ENCODE measurements around the gene BCKDHB.
"Not testable (repeated sequence)": the region's sequence is repeated elsewhere in the genome, so short reads cannot be mapped to it uniquely, and the experiment has no call there.

Gene BCKDHB

DNA sequence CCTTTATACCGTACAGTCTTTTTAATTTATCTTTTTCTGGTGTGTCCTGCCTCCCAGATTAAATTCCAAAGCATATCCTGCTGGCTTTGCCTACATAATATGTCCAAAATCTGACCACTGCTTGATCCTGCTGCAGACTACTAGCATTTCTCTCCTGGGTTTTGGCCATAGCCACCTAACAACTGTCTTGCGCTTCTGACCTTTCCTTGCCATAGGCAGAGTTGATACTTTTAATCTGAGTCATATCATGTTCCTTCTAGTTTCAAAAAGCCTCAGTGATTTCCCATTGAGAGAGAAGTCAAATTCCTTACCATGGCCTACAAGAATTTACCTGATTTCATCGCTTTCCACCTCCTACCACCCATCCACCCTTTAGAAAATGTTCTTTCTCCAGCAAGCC, 104.8 kb downstream of the BCKDHB start:
- no peak for DNase-seq

DNA sequence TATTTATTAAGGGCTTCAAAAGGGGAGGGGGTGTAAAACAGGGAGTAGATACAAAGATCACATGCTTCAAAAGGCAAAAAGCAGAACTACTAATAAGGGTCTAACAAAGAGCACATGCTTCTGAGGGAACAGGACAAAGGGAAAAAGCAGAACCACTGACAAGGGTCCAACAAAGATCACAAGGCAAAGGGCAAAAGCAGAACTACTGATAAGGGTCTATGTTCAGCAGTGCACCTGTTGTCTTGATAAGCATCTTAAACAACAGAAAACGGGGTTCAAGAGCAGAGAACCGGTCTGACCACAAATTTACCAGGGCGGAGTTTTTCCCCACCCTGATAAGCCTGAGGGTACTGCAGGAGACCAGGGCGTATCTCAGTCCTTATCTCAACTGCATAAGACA, 105.4 kb downstream of the BCKDHB start:
- not testable (repeated sequence) for DNase-seq

DNA sequence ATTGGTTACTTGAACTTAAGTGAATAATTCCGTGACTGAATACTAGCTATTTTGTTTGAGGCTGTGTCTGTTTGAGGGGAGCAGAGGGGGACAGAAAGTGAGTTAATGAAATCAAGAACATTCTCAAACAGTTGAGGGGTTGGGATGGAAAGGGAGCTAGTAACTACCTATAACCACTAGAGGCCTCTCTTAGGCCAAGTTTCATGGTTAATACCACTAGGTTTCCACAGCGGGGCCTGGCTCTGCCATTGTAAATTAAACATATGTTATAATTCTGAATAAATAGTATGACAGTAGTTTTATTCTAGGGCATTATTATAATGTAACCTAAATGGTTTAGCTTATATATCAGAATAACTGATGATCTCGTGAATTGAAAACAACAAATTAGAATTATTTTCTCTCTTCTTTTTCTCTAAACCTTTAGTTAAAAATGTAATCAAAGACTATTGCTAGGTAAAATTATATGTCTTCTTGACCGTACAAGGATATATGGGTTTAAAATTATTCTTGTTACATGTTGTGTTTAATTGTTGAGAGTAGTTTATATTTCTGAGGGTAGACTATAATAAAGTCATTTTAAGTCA, 108.1 kb downstream of the BCKDHB start:
- DNase-seq: peak; percentile 30

- no peak for DNase-seq
Measured at GRCh38 chr6:80215063-80215462, 108.6 kb downstream of the BCKDHB start.

DNA sequence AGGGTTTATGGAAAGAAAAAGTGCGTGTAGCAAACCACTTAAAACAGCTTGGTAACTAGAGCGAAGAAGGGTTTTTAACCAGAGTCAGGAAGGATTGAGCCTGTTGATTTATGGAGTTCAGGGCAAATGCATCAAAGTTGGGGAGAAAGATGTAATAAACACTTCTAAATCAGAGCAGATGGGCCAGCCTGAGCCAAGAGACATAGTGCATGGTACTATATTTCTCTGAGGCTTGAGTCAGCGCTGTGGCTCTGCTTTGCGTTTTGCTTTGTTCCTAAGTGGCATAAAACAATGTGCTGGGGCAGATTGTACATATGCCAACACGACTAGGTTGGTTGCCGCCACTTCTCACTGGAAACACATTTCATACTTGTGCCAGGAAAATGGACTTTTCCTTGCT, 111.3 kb downstream of the BCKDHB start:
- DNase-seq: no peak

GRCh38 chr6:80223743-80224212, 117.3 kb downstream of the BCKDHB start:
- DNase-seq: no peak

DNA sequence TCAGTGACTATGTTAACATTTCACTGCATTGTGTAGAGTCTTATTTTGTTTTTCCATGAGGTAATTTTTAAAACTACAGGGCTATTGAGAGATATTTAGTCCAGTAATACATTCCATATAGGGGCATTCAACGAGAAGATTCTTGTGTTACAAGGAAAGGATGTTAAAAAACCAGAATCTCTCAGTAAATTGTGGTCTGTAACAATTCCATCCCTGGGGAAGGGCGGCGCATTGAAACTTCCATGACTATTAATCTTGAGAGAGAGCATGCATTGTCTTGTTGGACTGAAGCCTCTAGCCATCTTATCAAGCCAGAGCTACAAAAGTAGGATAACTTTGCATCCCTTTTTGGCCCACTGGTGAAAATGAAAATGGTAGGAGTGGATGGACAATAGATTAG, 119.7 kb downstream of the BCKDHB start:
- DNase-seq: no peak

DNA sequence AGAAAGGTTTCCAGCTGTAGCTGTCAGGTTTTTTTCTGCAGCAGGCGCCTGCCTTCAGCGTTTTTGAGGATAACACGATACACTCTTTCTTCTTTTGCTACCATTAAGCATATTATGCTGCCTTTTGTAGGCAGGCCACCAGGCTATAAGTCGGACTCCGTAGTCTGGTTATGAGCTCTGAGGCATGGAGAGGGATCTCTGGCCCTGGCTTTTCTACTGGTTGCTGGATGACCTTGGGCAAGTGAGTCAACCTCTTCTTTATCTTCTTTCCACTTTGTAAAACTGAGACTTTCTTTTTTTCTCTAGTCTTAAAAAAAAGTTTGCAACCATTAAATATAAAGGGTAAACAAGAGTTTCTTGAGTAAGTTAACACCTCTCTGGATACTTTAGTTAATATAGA, 120.2 kb downstream of the BCKDHB start:
- DNase-seq: no peak

DNA sequence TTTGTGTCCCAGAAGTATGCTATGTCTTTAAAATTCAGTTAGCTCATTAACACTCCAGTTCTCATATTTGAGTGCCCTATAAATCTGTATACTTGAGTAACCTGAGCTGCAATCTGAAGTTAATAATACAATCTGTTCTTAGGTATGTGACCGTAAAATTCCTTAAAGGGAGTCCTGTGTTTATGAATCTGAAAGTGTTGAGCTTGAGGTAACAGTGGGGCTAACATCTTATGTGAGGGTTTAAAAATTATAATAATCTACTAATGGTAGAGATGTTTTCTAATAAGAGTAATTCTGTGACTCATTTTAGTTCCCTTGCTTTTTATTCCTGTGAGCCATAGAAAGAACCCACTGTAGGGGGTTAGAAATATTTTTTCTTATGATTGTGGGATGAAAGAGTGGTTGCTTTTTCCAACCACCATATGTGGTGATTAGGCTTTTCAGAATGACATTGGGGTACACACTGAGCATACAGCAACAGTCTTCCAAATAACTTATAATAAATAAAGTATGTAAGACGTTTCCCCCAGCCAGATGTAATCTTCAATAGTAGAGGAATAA, 121.2 kb downstream of the BCKDHB start:
- DNase-seq: no peak

- no peak for DNase-seq
Measured at GRCh38 chr6:80233262-80233661, 126.8 kb downstream of the BCKDHB start.

GRCh38 chr6:80233958-80234357, 127.5 kb downstream of the BCKDHB start:
- DNase-seq: no peak

- no peak for DNase-seq
Measured at GRCh38 chr6:80234401-80234800, 127.9 kb downstream of the BCKDHB start.

GRCh38 chr6:80234908-80235307, 128.4 kb downstream of the BCKDHB start:
- DNase-seq: no peak

- no peak for DNase-seq
Measured at GRCh38 chr6:80235647-80236046, 129.2 kb downstream of the BCKDHB start.

DNA sequence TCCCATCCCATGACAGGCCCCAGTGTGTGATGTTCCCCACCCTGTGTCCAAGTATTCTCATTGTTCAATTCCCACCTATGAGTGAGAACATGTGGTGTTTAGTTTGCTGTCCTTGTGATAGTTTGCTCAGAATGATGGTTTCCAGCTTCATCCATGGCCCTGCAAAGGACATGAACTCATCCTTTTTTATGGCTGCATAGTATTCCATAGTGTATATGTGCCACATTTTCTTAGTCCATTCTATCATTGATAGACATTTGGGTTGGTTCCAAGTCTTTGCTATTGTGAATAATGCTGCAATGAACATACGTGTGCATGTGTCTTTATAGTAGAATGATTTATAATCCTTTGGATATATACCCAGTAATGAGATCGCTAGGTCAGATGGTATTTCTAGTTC, 132.3 kb downstream of the BCKDHB start:
- not testable (repeated sequence) for DNase-seq

- no peak for DNase-seq
Measured at GRCh38 chr6:80245043-80245442, 138.6 kb downstream of the BCKDHB start.

GRCh38 chr6:80249897-80250296, 143.4 kb downstream of the BCKDHB start:
- DNase-seq: no peak

DNA sequence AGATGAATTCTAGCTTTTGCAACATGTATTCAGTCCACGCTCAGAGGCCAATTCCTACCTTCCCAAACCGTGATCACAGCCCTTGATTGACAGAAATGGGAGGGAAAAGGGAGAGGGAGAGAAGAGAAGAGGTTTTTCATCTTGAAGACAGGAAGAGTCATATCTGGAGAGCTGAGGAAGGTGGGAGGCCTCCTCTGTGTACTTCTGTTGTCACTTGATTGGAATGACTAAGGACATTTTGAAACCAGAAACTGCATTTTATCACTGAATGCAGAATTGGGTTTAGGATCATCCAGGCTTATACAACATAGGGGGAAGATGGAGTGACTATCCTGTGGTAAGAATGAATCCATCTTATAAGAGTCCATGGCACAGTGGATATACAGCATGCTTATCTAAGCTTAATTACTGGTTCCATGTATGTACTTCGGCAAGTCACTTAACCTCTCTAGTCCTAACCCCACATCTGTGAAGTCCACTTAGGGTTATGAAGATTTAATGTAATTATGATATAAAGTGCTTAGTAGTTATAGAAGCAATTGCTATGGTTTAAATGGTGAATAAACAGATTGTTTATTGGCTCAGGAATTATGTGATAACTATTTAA, 144.0 kb downstream of the BCKDHB start:
- no peak for DNase-seq

GRCh38 chr6:80251321-80251720, 144.8 kb downstream of the BCKDHB start:
- DNase-seq: no peak

DNA sequence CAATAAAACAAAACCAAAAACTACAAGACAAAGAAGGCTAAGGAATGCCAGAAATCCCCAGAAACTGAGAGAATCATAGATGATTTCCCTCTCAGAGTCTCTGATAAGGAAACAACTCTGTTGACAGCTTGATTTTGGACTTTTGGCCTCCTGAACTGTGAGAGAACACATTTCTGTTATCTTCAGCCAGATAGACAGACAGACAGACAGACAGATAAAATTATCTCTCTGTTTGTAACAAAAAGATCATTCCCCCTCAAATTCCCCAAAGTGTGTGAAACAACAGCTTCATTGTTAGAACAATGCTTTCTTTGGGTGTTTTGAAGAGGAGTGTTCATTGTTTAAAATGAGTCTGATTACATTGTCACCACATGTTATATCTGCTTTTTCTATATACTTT, 148.2 kb downstream of the BCKDHB start:
- no peak for DNase-seq

DNA sequence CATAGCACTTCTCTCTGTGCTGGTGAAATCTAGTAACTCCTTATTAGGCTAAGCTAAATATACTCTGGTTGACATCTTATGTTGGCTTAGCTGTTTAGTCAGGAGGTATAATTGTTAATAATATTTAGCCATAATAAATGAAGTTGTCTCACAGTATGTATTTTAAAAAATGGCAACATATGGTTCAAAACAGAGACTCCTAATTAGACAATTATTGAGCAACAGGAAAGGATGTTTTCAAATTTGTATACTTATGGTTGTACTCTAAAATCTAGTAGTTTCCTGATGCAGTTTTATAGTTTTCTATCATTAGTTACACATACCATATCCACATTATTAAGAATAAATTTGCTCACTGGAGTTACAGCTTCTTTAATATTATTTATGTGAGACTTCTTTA, 150.2 kb downstream of the BCKDHB start:
- no peak for DNase-seq

- no peak for DNase-seq
Measured at GRCh38 chr6:80259118-80259517, 152.6 kb downstream of the BCKDHB start.

DNA sequence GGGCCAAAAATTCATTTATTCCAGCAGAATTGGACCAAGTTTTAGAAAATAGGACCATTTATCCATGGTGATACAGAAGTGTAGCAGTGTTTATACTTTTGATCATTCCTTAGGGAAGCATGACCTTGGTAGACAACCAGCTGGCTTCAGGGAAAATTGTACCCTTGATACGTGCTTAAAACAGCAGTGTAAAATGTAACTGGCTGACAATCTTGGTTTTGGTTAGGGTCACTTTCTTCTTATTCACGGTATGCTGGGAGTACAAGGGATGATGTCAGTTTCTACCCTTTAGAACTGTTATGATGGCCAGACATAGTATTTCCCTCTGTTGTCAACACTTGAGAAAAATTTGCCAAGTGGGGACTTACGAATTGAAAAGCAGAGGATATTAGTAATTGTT, 157.1 kb downstream of the BCKDHB start:
- DNase-seq: no peak

DNA sequence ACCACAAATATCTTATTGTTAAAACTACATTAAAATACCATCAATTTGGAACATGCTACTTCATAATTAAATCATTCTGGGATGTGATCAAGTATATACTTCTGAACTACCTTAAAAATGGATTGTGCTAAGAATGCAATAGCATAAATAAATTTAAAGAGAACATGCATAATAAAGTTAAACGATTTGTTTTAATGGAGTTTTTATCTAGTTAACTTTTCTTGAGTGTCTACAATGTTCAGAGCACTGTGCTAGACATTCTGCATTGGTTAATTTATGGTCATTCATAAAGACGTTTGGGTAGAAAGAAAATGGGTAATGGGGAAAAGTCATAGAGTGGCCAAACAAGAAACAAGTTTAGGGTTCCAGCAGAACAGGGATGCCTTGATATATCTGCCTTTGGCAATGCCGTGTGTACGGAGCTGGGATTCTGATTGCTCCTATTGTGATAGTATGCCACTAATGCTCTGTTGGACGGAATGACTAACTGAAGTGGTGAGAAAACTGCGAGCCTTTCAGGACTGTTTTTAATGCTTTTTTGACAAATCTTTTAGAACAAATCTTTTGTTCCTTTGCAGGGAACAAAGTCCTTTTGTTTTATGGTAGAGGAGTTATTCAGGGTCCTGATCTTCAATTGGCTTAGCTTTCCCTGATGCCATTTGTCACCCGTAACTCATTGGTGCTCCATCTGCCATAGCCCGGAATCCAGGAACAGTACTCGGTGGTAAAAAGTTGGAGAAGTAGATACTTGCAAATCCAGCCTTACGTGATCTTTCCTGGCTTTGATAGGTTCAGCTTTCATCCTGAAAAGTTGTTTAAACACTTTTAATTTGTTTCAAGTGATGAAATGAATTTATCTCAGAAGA, 162.6 kb downstream of the BCKDHB start:
- no peak for DNase-seq

Measured in NCI-H2107 (cell line).